SKM-1 treated with dmso at 0.1 percent for 144 hours (cell line): ENCODE data around the gene ASCL2.

Source experiments
- DNase-seq: peaks from one replicate; lab custom pipeline; 2025; ENCODE audit not compliant: unreplicated experiment; lab: John Stamatoyannopoulos, UW

ASCL2 gene

GRCh38 chr11:2263071-2263565 lies 7.3 kb downstream of the ASCL2 start:
- DNase-seq = no peak

GRCh38 chr11:2262301-2263070 lies 7.9 kb downstream of the ASCL2 start:
- no peak for DNase-seq

DNA sequence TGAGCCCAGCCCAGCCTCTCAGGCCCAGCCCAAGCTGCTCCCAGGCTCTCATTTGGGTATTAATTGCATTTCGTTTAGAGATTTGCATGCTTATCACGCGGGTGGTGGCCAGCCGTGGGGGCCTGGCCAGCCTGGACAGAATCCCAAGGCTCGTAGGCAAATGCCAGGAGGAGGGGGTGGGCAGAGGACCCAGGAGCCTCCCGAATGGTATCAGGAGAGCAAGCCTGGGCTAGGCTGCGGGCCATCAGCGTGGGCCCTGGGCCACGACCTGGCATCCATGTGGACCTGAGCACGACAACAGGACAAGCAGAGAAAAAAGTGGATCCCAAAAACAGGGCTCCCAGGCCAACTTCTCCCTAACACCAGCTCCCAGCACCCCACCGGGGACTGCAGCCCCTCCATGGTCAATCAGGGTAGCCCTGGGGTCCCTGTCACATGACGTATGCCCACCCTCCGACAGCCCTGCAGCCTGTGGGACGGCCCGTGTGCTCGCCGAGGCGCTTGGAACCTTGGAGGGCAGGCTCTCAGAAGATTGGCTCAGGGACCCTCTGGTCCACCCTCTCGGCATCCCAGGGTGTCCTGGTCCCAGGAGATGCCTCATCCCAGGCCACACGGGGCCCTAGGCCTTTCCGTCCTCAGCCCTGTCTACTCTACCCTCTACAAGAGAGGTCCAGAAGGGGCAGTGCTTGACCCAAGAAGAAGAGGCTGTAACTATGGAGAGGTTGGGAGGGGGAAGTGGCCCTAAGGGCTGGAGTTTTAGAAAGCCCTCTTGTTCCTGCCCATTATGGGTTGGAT lies 8.8 kb downstream of the ASCL2 start:
- no peak for DNase-seq

- no peak for DNase-seq
Measured at GRCh38 chr11:2260491-2261364, 9.7 kb downstream of the ASCL2 start.

GRCh38 chr11:2259897-2260451 lies 10.4 kb downstream of the ASCL2 start:
- DNase-seq = no peak

DNA sequence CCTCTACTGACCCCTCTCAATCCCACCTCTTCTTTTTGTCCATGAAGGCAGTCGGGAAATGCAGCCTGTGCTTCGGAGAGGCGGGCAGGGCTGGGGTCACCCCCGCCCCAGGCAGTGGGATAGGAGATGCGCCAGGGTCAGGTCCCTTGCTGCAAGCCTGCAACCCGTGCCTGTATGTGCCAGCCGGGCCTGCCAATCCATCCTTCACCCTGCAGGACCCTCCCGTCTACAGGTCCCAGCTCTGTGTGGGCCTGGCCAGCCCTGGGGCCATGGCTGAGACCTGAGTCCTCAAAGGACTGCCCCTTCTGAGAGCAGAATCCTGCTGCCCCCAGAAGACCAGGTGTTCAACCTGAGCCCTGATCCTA lies 10.9 kb downstream of the ASCL2 start:
- no peak for DNase-seq

DNA sequence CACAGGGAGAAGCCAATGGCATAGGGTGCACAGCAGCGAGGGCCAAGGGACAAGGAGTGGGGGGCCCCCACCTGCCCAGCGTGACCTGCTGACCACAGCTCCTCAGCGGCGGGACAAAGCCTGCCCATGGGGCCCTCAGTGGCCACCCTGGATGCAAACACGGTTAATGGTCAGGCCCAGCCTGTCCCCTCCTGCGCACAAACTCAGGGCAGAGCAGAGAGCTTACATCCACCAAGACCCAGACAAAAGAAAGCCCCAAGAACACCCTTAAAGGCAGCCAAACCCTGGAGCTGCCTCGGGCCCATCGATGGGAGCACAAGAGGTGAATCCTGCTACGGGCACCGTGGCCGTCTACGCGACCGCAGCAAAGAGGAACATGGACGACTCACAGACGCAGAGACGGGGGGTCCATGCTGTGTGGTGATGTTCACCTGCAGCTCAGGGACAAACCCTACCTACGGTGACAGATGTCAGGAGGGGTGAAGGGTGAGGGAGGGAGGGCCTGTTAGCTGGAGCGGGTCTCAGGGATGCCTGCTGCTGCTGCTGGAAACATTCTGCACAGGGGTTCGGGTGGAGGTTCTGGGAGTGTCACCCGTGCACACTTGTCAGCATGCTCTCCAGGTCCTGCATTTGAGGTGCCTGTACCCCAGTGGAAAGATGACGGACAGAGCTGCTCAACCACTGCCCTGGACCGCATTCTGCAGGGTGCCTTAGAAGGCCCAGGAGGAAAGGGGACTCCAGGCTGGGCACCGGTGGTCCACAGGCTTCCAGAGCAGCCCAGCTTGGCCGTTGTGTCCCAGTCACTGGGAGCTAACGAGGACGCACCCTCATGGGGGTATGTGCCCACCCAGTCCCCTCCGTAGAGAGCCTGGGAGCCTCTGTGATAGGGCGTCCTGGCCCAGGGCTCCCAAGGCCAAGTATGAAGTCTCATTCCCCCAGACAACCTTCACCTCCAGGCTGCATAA lies 11.6 kb downstream of the ASCL2 start:
- DNase-seq = no peak

DNA sequence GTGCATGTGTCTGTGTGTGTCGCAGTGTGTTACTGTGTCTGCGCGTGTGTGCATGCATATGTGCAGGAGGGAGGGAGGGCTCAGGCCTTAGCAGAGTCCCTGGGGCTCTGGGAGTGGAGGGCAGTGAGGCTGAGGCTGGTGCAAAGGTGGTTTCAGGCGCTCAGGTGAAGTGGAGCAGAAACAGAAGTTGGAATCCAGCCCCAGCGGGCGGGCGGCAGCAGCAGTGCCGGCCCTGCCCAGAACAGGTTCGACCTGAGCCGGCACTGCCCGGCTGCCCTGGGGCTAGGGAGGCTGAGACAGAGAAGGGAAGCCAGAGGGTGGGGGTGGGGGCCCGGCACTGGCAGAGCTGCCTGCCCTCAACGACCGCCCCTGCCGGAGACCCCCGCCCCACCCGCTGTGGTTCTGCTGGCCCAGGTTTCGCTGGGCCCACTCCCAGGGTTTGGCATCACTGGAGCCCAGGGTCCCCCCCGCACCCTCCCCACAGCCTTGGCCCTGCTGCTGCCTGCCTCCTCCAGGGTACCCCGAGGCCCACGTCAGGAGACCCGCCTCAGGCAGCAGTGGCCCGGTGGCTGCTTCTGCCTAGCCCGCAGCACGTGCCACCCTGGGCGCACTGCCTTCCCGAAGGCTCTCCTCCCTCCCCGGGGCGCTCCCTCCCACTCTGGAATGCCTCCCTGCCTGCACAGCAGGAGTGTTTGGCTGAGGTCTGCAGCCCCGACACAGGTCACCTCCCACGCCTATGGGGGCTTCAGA lies 13.3 kb downstream of the ASCL2 start:
- DNase-seq = no peak

DNA sequence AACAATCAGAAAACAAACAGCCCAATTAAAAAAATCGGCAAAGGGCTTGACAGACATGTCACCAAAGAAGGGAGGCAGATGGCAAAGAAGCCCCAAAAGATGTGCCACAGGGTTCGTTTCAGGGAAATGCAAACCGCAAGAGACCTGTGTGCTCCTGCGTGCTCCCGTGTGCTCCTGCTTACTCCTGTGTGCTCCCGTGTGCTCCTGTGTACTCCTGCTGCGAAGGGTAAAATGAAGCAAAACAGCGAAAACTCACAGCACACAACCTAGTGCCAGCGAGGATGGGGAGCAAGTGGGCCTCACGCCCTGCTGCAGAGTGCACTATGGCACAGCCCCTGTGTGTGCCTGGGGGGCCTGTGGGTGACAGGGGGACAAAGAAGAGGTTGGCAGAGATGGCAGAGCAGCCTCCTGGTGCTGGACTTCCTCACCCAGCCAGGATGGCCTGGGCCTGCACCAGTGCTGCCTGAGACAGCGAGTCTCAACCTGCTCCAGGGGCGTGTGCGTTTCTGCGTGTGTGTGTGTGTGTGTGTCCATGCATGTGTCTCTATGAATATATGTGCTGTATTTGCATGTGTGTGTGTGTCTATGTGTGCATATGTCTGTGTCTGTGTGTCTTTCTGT lies 14.0 kb downstream of the ASCL2 start:
- no peak for DNase-seq

DNA sequence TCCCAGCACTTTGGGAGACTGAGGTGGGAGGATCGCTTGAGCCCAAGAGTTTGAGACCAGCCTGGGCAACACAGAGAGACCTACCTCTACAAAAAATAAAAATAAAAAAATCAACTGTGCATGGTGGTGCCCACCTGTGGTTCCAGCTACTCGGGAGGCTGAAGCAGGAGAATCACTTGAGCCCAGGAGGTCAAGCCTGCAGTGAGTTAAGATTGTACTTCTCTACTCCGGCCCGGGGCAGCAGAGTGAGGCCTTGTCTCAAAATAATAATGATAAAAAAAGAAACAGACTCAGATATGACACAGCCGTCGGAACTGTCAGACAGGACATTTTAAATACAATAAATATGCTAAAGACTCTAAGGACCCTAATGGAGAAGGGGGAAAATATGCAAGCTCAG lies 18.4 kb downstream of the ASCL2 start:
- DNase-seq = no peak

- no peak for DNase-seq
Measured at GRCh38 chr11:2251138-2251537, 19.2 kb downstream of the ASCL2 start.

GRCh38 chr11:2250485-2250884 lies 19.9 kb downstream of the ASCL2 start:
- no peak for DNase-seq

DNA sequence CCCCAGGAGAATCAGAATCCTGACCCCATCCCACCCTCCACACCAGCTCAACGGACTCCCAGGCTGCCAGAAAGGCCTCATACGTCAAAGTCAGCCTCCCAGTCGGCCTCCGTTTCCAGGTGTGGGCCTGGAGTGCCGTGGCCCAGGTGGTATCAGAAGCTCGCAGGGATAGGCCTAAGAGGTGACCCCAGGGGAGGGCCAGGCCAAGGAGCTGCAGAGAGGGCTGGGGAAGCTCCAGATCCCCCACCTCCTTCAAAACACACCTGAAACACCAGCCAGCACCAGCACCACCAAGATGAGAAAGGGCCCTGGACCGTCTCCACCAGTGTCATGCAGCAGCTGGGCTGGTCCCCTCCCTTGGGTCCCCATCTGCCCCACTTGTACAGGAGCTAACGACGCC lies 20.3 kb downstream of the ASCL2 start:
- no peak for DNase-seq

- DNase-seq = no peak
Measured at GRCh38 chr11:2249189-2249916, 21.0 kb downstream of the ASCL2 start.

DNA sequence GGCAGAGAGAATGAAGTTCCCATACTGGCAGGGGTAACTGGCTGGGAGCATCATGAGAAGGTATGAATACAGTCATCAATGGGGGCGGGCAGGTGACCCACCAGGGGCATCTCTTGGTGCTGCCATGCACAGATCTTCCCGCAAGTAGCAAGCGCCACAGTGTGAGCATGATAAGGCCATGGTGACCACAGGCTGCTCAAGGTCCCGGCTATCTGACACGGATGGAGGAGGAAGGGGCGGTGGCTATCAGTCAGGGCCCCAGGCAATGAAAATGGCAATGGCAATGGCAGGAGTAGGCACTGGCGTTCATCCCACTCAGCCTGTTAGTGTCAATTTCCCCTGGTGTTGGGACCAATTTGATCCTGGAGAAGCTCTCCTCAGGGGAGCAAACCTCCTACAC lies 21.6 kb downstream of the ASCL2 start:
- DNase-seq = no peak

- DNase-seq = no peak
Measured at GRCh38 chr11:2248242-2248641, 22.1 kb downstream of the ASCL2 start.

DNA sequence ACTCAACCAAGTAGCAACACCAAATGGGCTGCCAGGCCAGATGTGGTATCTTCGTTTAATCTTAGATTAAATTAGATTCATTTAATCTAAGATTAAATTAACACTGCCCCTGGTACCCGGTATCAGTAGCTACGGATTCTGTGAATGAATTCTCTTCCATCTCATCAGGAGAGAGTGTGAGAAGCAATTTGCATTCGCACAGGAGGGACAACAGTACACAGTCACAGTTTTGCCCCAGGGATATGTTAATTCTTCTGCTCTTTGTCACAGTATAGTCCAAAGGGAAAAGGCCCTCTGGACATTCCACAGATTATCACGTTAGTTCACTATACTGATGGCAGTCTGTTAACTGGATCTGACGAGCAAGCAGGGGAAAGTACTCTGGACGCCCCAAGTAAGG lies 22.9 kb downstream of the ASCL2 start:
- DNase-seq = no peak

DNA sequence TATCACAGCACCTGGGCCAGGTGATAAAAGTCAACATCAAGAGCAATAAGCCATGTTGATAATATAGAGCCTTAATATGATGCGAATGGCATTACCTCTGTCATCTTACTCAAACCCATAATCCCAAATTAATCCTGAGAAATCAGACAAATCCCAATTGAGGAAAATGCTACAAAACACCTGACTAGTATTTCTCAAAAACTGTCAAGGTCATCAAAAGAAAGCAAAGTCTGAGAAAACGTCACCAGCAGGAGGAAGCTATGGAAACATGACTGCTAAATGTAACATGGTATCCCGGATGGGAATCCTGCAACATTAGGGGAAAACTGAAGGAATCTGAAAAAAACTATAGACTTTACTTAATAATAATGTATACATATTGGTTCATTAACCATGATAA lies 29.6 kb downstream of the ASCL2 start:
- no peak for DNase-seq
